Endometrial microvascular endothelial cells (primary cell): ENCODE results near the gene CNKSR3. TPM values are rescaled to one million over a fixed set of nuclear protein-coding genes. Genes with fewer than 3 reads are reported as not detected.

Experiments used
- in situ Hi-C: cut with HindIII; loops from 2 replicates; pipeline ENCODE4 v1.10.0; 2017; ENCODE audit warnings: low sequenced_read_pairs, low pct_unique_long_range_greater_than_20kb; ENCODE audit errors: inconsistent ontology term
- total RNA-seq: library from RNA; depleted of rRNA; stranded (reverse); fragments of >200 nt; gene quantifications from one replicate; pipeline ENCODE4 v1.2.3, GENCODE V29; 2015; ENCODE audit errors: inconsistent ontology term

The CNKSR3 gene
- total RNA-seq, 1 donor from 2014 or later, result 9.8 TPM

DNA sequence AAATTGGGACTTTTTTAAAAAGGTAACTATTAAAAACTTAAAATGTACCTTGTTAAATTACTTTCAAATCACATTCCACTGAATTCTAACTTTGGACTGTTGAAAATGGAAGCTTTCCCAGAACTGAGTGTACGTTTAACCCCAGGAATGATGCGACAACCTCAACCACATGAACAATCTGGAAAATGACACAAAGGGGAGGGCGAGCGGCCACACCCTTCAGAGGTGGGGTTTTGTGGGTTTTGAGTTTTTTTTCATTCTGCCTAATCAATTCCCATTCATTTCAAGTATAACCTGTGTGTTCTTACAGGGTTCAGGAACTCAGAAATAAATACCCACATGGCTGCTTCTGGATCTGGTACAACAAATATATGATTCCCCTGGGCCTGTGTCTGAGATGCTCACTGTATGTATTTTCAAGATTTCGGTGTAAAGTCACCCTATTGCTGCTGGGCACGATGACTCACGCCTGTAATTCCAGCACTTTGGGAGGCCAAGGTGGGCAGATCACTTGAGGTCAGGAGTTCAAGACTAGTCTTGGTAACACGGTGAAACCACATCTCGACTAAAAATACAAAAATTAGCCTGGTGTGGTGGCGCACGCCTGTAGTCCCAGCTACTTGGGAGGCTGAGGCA, 21.6 kb downstream of the CNKSR3 start:
- in situ Hi-C loops, result no loop called here

DNA sequence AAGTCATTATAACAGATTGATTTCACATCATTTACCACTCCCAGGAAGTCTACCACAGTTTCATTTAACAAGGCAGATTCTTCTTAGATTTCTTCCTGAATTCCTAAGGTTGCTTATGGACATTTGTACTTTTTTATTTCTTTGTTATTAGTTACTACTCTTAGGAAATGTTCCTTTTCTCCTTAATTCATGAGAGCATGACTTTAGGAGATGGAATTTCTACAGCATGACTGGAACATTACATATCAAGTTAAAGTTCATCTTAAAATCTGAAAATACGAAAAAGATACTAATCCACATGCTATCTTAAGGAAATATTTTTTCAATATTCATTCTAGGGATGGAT, 22.3 kb downstream of the CNKSR3 start:
- in situ Hi-C loops, result no loop called here

DNA sequence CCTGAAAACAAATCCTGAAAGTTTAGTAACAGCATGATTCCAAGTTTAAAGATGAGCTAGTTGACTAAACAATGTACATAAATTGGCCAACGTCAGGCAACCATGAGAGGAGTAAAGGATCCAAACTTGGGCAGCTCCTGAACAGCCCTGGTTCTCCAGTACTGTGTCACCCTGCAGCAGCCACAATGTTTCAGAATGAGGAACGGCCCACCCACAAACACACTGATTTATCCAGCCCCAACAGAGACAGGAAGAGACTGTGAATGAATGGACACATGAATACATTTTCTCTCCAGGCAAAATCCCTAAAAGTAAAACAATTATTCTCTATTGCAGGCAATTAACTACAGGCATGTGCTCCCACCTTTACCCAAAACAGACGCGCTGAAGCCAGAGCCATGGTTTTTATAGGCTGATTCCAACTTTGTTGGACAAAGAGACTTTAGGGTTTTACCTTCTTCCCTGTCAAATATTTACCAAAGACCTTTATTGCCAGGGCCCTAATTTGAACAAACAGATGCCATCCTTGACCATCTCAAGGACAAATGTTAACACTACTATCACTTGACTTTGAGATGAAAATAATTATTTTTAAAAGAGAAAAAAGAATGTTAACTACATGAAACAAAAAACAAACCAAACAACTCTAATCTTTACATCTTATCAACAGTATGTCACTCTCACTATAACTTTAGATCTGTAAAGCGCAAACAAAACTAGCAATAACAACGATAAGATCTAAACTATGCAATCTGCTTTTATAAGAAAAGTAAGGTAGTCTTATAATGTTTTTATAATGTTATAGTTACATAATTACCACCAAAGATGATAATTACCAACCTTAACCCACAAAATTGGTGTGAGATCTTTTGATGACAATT, 22.9 kb downstream of the CNKSR3 start:
- in situ Hi-C loops, result no loop called here

DNA sequence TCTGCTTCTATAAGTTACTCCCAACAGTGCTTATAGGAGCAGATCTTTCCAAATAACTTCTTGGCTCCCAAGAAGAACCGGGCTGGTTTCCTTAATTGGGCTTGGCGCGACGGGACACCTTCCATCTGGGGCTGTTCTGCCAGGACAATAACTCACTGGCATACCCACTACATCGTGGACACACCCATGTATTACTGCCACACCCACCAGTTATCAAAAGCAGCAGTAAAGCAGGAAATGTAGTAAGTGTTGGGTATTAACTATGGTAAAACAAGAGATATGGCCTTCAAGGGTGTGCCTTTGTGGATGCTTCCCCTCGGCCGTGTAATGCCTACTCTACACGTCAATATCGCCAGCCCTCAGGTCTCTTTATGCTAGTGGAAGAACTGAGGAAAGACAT, 24.7 kb downstream of the CNKSR3 start:
- in situ Hi-C loops, result no loop called here

DNA sequence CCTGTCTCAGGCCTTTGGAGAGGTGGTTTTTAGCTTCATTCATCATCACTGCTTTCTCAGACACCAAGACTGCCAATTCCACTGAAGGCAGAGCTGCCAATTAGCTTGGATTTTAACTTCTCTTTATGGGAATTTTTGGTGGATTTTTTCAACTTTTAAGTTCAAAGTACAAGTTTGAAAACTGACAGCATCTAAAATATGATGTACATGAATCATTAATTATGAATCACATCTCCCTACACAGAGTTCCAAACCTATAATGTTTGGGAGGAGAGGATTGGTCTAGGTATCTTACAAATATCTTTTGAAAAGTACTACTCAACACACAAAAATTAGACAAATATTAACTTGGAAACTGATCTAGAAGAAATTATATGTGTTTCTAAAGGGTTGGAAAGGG, 25.5 kb downstream of the CNKSR3 start:
- in situ Hi-C loops, result no loop called here

DNA sequence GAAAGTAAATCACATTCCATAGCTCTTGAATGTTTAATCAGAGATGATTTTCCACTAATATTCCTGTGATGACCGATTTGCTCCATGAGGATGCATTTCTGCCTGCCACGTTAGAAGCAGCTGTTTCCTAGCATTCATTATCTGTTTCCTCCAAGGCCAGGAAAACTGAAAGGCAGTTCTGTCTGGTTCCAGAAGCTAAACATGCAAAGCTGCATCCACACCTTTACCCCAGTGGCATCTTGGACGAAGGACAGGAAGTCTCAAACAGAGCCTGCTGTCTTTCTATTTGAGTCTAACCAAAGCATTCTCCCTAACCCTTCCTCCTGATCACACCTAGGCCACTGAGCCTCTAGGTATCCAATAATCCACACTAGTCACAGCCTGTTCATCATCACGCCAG, 27.6 kb downstream of the CNKSR3 start:
- in situ Hi-C loops, result no loop called here

DNA sequence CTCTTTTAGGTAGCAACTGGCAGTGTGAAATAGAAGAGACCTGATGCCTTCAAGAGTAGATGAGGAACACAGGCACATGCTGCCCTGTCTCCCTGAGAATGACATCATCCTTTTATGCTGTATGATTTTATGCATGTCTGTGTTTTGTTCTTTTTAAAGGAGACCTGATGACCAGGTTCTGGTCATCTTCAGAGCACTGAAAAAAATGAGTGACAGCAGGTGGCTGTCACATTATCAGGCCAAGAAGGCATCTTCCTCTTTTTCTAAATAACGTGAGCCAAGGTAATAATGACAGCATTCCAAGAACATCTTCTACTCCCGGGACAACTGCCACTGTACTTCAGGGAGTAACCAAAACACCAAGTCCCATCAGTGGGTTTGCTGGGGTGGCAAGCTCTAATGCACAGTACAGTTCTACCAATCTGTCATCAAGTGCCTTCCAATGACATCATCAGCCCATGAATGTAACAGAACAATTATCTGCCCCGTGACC, 28.9 kb downstream of the CNKSR3 start:
- in situ Hi-C loops, result no loop called here

DNA sequence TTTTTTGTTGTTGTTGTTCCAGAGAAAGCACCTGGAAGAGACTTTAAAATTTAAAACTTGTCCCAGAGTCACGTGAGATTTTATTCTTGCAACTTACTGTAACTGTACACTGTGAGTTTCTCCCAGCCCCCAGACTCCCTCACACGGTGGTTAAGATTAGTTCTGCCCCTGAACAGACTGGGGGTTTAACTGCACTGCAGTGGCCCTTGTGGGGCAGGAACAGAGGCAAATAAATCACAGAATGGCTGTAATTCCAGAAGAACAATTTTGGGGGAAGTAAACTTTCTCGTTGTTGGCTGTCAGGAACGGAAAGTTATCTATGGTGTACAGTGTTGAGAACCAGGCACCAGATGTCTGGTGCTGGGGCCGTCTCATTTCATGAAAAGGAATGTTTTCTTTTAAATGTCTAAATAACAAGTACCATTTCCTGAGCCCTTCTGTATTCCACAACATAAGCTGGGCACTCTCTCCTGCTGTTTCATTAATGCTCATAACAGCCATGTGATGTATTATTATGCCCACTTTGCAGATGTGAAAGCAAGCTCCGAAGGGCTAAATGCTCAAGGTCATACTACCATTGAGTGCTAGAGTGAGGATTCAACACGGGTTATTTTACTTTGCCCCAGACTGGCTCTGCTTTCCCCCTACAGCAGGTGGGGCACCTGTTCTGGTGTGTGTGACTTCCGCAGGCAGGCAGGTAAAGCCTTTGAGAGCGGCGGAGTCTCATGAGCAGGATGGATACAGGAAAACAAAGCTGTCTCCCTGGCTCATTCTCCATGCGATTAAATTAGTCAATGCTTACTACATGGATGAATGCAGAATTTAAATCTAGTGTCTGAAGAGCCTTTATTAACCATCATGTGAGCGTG, 30.5 kb downstream of the CNKSR3 start:
- in situ Hi-C loops, result no loop called here

DNA sequence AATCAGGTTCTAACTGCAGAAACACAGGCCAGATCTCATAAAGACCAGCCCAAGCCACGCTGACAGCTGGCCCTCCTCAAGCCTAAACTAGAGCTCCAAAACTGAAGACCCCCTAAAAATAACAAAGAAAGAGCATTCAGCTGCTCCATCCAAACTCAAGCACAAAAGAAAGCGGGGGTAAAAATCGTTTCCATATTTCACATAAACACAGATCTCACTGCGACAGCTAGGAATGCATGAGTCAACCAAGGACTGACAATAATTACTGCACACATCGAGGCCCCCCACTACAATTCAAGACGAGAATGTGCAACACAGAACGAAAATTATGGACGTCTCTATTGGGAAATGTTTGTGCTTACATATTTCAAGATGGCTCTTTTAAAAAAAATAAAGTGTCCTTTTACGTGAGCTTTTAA, 31.1 kb downstream of the CNKSR3 start:
- in situ Hi-C loops, result no loop called here

DNA sequence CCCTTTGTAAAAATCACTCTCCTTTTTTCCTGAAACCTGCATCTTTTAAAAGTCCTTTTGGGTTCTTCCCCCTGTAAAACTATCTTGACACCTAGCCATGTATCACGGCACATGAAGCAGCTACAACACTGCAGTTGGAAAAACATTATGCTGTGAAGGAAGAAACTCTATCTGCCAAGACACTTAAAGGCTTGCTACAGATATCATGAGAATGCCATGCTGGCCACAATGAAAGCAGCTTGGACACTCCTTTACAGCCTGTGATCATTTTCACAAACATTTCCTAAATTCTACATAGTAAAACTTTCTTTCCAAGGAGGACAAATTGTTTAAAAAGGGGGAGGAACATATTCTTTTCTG, 31.8 kb downstream of the CNKSR3 start:
- in situ Hi-C loops, result no loop called here

DNA sequence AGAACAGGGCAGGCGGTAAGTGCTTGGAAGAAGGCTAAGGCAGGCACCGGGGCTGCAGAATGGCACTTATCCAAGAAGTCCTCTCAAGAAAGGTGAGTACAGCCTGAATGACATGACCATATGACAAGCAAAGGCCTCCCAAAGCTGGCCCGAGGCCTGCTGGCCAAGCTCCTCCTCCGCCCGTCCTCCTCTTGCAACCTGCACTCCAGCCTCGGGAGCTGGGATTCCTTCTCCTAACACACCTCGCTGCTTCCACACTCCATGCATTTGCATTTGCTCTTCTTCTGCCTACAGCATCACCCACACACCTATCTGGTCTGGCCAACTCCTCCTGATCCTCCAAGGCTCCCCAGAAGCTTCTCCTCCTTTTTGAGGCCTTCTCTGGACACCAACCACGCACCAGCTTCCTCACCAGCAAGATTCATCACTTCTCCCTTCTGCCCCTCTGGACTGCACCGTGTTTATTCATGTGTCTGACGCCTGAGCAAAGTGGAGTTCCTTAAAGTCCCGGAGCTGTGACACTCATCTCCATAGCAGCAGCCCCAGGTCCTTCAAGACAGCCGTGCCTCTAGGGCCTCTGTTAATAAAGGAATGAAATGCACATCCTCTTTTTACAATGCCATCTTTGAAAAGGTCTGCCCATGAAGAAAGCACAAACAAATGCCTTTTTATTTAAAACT, 32.3 kb downstream of the CNKSR3 start:
- in situ Hi-C loops, result no loop called here

DNA sequence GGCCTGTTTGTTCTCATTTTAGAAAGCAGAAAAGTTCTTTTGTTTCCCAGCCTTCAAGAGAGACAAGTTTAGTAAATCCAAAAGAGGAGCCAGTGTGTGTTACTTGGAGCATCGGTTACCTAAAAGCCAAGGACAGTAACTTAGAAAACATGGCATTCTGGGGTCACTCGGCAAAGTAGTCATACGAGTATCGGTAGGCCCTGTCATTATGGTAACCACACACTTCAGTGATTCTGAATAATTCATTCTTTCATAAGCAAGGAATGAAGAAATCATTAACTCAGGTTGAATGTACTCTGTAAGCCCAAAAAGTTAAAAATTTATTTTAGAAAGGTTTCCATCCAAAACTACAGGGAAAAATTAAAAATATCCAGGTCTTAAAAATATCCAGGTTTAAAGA, 34.0 kb downstream of the CNKSR3 start:
- in situ Hi-C loops, result no loop called here

DNA sequence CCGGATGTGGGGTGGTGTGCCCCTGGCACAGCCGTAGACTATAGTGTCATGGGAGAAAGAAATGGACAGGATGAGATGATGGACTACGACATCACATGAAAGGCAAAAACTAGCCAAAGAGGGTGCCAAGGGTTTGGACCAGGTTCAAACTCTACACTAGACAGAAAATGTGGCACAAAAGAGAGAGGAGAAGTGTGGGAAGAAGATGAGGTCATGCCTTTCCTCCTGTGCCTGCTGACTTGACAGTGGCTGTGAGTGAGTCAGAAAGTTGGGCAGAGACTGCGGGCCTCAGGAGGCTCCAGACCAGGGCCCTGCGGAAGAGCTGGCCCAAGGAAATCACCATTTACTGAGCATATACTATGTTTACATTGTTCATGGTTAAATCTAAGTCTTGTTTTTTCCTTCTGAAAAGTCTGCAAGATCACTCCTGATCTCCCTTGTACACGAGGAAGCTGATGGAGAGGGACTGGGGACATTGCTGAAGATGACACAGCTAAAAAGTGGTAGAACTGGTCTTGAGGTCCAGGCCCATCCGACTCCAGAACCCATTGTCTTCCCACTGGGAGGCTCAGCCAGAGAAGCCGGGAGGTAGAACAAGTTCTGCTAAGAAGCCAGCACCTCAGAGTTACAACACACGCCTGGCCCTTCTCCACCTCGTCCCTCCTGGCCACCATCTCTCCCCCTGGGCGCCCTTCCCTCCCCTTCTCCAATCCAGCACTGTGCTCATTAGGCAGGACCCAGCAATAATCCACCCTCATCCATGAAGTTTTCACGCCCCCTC, 35.6 kb downstream of the CNKSR3 start:
- in situ Hi-C loops, result no loop called here

DNA sequence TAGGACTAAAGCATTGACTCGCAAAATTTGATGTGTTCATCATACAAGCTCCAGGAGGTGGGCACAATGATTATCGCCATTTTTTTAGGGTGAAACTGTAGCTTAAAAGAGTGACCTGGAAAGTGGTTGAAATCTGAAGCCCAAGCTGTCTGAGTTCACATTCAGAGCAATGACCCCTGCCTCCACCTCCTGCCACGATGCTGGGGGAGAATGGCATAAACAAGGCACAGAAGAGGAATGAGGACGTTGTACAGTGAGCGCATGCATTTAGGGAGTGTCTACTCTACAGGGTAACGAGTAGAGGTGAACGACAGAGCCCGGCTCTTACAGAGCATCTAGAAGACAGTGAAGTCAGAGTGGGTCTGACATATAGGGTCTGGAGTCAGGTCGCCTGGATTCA, 37.2 kb downstream of the CNKSR3 start:
- in situ Hi-C loops, result no loop called here

DNA sequence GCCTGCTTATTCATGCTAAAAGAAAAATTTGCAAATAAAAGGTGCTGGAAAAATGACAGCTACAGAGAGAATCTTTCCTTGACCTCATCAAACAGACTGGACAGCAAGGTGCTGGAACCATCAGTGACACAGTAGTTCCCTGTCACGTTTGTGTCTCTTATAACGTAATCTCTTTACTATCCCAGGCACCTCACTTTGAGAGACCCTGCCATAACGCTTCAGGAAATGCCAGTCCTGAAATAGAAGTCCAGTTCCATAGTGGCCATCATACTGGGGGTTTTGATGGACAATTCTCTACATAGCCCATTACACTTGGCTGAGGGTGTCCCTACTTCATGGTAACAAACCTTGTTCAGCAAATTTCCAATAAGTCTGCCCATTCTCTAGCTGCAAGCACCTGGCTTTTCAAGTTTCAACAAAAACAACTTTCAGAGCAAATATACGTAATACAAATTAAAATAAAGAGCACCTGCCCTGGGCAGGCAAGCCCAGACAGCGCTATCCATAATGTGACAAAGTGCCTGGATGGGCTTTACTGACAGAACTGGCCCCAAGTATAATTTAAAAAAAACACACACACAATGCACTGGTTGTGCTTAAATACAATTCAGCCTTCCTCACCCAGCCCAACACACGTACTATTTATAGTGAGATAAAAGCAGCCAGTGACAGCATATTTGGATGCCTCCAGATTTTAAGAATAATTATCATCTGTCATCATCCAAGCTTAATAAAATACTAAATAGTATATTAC, 38.7 kb downstream of the CNKSR3 start:
- in situ Hi-C loops, result no loop called here

DNA sequence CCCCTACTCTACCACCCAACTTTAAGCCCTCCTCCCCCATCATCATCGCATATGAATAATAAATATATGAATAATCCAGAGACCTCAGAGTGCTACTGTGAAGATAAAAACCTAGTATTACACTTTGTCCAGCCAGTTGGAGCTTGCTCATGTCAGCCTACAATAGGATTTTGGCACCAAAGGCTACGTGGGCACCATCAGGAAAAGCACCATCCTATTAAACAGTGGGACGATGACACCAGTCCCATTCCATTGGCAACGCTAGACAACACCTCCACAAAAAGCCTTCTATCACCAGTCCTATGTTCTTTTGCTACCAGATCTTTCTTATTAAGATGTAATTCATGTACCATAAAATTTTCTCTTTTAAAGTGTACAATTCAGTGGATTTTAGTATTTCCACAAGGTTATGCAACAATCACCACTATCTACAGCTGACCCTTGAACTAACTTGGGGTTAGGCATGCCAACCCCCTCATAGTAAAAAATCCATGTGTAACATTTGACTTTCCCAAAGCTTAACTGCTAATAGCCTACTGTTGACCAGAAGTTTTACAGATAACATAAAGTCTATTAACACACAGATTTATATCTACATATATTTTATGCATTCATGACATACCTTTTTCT, 41.1 kb downstream of the CNKSR3 start:
- in situ Hi-C loops, result no loop called here

DNA sequence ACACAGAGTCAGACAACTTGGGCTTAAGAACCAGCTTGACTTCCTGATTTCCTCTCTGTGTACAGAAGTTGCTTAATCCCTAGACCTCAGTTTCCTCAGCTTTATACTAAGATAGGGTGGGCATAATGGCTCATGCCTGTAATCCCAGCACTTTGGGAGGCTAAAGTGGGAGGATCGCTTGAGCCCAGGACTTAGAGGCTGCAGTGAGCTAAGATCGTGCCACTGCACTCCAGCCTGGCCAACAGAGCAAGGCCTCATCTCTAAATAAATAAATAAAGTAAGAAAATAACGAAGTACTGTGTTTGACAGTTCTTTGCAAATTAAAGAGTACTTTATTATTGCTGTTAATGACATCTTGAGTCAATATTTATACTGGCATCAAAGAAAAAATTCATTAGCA, 41.7 kb downstream of the CNKSR3 start:
- in situ Hi-C loops, result no loop called here
